Right lobe of liver (tissue), 6 donors: ENCODE measurements around the gene MLEC. TPM values are rescaled to one million over a fixed set of nuclear protein-coding genes. Genes with fewer than 3 reads are reported as not detected.
"Not testable (repeated sequence)": the region's sequence is repeated elsewhere in the genome, so short reads cannot be mapped to it uniquely, and the experiment has no call there.

Experiments used
- ATAC-seq, 4 donors: fragments of 200-7000 bp; cut with Tn5 transposase; one replicate each; pipeline ENCODE4 v1.9.1; 2020; ENCODE audit warnings: mild to moderate bottlenecking in 4 of 4, moderate library complexity in 4 of 4
- DNase-seq, 3 donors: peaks; one replicate each; pipeline ENCODE4 v3.0.0-alpha.2; 2020
- H3K27ac ChIP-seq, 3 donors: fragments of 200-600 bp; one replicate each; pipeline ENCODE4 v1.8.0; 2022
- H3K27me3 ChIP-seq, 2 donors: fragments of 200-600 bp; one replicate each; pipeline ENCODE4 v1.8.0; 2022
- H3K36me3 ChIP-seq, 4 donors: fragments of 200-600 bp; sonication (generic) in 1 of 4; one replicate each; pipeline versions ENCODE4 v1.5.1 to v1.8.0; 2017 to 2022; ENCODE audit warnings: control low read depth in 1 of 4
- H3K4me1 ChIP-seq, 4 donors: fragments of 200-600 bp; sonication (generic) in 1 of 4; one replicate each; pipeline versions ENCODE4 v1.5.1 to v1.8.0; 2017 to 2022; ENCODE audit warnings: control low read depth in 1 of 4
- H3K4me3 ChIP-seq, 3 donors: fragments of 200-600 bp; one replicate each; pipeline ENCODE4 v1.8.0; 2022
- H3K9me3 ChIP-seq, 4 donors: fragments of 200-600 bp; sonication (generic) in 1 of 4; one replicate each; pipeline versions ENCODE4 v1.5.1 to v1.8.0; 2017 to 2022; ENCODE audit warnings: control low read depth in 1 of 4
- POLR2A ChIP-seq: fragments of 450-650 bp; IDR thresholded peaks from one replicate; pipeline ENCODE4 v1.6.1; 2017; ENCODE audit warnings: antibody characterized with exemption, mild to moderate bottlenecking
- WGBS: methylation state at CpG from one replicate; pipeline ENCODE4 v1.1.6; 2018; ENCODE audit warnings: low coverage, low lambda C conversion rate; ENCODE audit not compliant: insufficient coverage; ENCODE audit errors: missing lambda C conversion rate; 5-methylcytosine and 5-hydroxymethylcytosine counted together
- intact Hi-C, 2 donors: fragments of 100-400 bp; cut with DNase I; formaldehyde crosslinking; loops; one replicate each; pipeline versions ENCODE4 v1.11.2 to v1.14.1; 2022
- total RNA-seq, 6 experiments: library from RNA; depleted of rRNA in 2 of 6; stranded (reverse); fragments of >200 nt in 2 of 6; fragmentation: NEBNext Ultra II Directional in 3 of 6; extraction: Animal tissue kit (Norgen Biotek cat#: 25700) in 3 of 6; gene quantifications; one replicate each; pipeline versions ENCODE4 v1.1.0 to v1.2.4, GENCODE V29; 2016 to 2023
- TF ChIP-seq, protein P1 (sequence below), 4 donors: fragments of 200-600 bp in 3 of 4; fragments of 450-650 bp in 1 of 4; IDR thresholded peaks; one replicate each; pipeline versions ENCODE4 v1.5.1 to v1.8.0; 2016 to 2022; ENCODE audit warnings: antibody characterized with exemption in 4 of 4, mild to moderate bottlenecking in 2 of 4
- donor health status: DM: no; HTN: yes; CAD: no.
- donor health status: DM: no; HTN: no; CAD: no.
- donor health status: DM: no; HTN: no; CAD: no.
- donor health status: DM: no; HTN: yes; CAD: no.
- donor health status: DM: no; HTN: yes; CAD: no.

The MLEC gene
- total RNA-seq, 6 experiments from 2014 or later: 102 to 193 (median 126) TPM

- no peak for DNase-seq
- H3K27me3 ChIP-seq: no peaks in the 10 kb centered on the region
- H3K27ac ChIP-seq: peak overlapping the region in 2 of 3 donors; percentile 74 to 90
- ATAC-seq: no peak
- H3K4me1 ChIP-seq: peaks cover 0 to 63% (median 7%) of the 10 kb centered on the region in 4 donors
- intact Hi-C loops: no loop called here
- peak overlapping the region; percentile 84 to 93 (median 87) for H3K4me3 ChIP-seq
- 52% methylated on average over 12 of the region's 14 CpGs for WGBS
- H3K9me3 ChIP-seq: no peaks in the 10 kb centered on the region
- peaks cover 0 to 16% (median under 1%) of the 10 kb centered on the region in 4 donors for H3K36me3 ChIP-seq
- TF ChIP-seq POLR2A: no peak
- TF ChIP-seq, protein P1, sequence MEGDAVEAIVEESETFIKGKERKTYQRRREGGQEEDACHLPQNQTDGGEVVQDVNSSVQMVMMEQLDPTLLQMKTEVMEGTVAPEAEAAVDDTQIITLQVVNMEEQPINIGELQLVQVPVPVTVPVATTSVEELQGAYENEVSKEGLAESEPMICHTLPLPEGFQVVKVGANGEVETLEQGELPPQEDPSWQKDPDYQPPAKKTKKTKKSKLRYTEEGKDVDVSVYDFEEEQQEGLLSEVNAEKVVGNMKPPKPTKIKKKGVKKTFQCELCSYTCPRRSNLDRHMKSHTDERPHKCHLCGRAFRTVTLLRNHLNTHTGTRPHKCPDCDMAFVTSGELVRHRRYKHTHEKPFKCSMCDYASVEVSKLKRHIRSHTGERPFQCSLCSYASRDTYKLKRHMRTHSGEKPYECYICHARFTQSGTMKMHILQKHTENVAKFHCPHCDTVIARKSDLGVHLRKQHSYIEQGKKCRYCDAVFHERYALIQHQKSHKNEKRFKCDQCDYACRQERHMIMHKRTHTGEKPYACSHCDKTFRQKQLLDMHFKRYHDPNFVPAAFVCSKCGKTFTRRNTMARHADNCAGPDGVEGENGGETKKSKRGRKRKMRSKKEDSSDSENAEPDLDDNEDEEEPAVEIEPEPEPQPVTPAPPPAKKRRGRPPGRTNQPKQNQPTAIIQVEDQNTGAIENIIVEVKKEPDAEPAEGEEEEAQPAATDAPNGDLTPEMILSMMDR (IDR thresholded peaks at IDR 0.05): no peak
These were observed 38.3 kb downstream of the MLEC start for GRCh38 chr12:120725151-120725658.

DNA sequence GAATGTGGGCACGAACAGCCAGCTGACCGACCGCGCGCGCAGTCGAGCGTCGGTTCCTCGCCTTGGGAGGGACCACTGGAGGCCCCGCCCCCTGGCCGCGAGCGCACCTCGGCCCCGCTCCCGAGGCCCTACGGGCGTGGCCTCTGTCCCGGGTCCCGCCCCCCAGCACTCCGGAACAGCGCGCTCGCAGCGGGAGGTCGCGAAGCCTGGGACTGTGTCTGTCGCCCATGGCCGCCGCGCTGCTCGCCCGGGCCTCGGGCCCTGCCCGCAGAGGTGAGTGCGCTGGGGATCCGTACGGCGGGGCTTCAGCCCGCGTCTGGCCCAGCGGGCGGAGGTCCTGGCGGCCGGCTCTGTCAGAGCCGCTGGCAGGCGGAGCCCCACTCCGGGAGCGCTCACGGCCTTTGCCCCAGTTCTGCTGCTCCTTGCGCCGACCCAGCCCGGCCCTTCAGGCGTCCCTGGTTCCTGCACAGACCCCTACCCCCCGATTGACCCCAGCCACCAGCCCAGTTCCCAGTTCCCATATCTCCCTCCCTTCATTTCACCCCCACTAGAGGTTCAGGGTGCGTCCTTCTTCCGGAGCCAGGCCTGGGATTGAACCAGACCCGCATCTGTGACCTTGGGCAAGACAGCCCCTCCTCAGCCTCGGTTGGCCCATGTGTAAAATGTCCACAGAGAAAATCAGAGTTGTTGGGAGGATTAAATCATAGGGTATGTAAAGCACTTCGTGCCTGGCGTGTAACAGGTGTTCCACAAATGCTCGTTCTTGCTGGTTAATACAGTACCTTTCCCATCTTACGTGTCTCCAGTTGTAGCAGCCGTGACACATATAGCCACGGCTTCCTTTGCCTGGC, 38.9 kb downstream of the MLEC start, which contains the start of gene ACADS:
ACADS (plus strand) TSS at position 168 of the 851 bp plus-strand sequence; CDS start at position 228, 60 bp downstream.
- no peaks in the 10 kb centered on the region for H3K27me3 ChIP-seq
- H3K27ac ChIP-seq: peak within 1 kb of the TSS; percentile 74 to 90 (median 74)
- ATAC-seq: peak; percentile 90 to 99 (median 96)
- peak; percentile 95 for DNase-seq
- TF ChIP-seq, protein P1 (IDR thresholded peaks at IDR 0.05): no peak
- peak; percentile 69 for TF ChIP-seq POLR2A
- H3K36me3 ChIP-seq: peaks cover 0 to 21% (median under 1%) of the 10 kb centered on the region in 4 donors
- no peaks in the 10 kb centered on the region for H3K9me3 ChIP-seq
- intact Hi-C loops: no loop called here
- WGBS: under 1% methylated on average over 25 of the region's 66 CpGs
- peaks cover 0 to 56% (median 5%) of the 10 kb centered on the region in 4 donors for H3K4me1 ChIP-seq
- H3K4me3 ChIP-seq: peak within 1 kb of the TSS; percentile 84 to 93 (median 87)

DNA sequence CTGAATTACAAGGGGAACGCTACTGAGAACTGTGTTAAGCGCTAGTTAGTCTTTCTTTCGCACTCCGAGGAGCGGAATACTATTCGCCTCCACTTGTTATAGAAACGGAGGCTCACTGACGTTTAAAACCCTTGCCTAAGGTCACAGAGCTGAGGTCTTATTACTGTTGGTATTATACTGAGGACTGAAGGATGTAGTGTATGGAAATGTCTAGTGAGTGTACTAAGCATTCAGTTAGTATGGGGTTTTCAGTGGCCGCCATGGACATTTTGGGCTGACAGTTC, 39.5 kb downstream of the MLEC start:
- no peaks in the 10 kb centered on the region for H3K27me3 ChIP-seq
- no peak for TF ChIP-seq POLR2A
- TF ChIP-seq, protein P1 (IDR thresholded peaks at IDR 0.05): no peak
- peaks cover 0 to 50% (median 5%) of the 10 kb centered on the region in 4 donors for H3K4me1 ChIP-seq
- H3K27ac ChIP-seq: peak overlapping the region; percentile 74 to 90 (median 74)
- WGBS: 26% methylated on average over 9 of the region's 9 CpGs
- intact Hi-C loops: no loop called here
- H3K9me3 ChIP-seq: no peaks in the 10 kb centered on the region
- no peak for ATAC-seq
- peak overlapping the region; percentile 84 to 93 (median 87) for H3K4me3 ChIP-seq
- peaks cover 0 to 21% (median under 1%) of the 10 kb centered on the region in 4 donors for H3K36me3 ChIP-seq
- no peak for DNase-seq

- ATAC-seq (no peak), DNase-seq (no peak)
- peak overlapping the region in 2 of 3 donors; percentile 87 to 93 for H3K4me3 ChIP-seq
- intact Hi-C loops: no loop called here
- WGBS: 80% methylated on average over 1 of the region's 9 CpGs
- H3K9me3 ChIP-seq: no peaks in the 10 kb centered on the region
- no peaks in the 10 kb centered on the region for H3K27me3 ChIP-seq
- H3K4me1 ChIP-seq: peaks cover 0 to 45% (median 5%) of the 10 kb centered on the region in 4 donors
- peaks cover 0 to 21% (median under 1%) of the 10 kb centered on the region in 4 donors for H3K36me3 ChIP-seq
- TF ChIP-seq, protein P1 (IDR thresholded peaks at IDR 0.05): no peak
- TF ChIP-seq POLR2A: no peak
- H3K27ac ChIP-seq: peak overlapping the region in 2 of 3 donors; percentile 53 to 90
These were observed 40.0 kb downstream of the MLEC start for GRCh38 chr12:120726961-120727360.

DNA sequence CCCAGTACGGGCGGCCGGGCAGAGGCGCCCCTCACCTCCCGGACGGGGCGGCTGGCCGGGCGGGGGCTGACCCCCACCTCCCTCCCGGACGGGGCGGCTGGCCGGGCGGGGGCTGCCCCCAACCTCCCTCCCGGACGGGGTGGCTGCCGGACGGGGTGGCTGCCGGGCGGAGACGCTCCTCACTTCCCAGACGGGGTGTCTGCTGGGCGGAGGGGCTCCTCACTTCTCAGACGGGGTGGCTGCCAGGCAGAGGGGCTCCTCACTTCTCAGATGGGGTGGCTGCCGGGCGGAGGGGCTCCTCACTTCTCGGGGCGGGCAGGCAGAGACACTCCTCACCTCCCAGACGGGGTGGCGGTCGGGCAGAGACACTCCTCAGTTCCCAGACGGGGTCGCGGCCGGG, 45.2 kb downstream of the MLEC start:
- intact Hi-C loops, ATAC-seq: not testable (repeated sequence)

More for the DNA sequence above, 45.2 kb downstream of the MLEC start:
- peaks cover 0 to 16% (median 2%) of the 10 kb centered on the region in 4 donors for H3K4me1 ChIP-seq
- 80% methylated on average over 2 of the region's 35 CpGs for WGBS
- H3K27me3 ChIP-seq, H3K27ac ChIP-seq, H3K9me3 ChIP-seq, H3K4me3 ChIP-seq, DNase-seq: not testable (repeated sequence)
- peaks cover 0 to 21% (median under 1%) of the 10 kb centered on the region in 4 donors for H3K36me3 ChIP-seq
